Kidney (tissue), 14 donors: Measurements from ENCODE around the gene PSMD3. TPM values are rescaled to one million over a fixed set of nuclear protein-coding genes. Genes with fewer than 3 reads are reported as not detected.

Experiments
- DNase-seq, 5 donors: peaks; one replicate each; pipeline ENCODE4 v3.0.0-alpha.2; 2013 to 2020
- FAIRE-seq: peaks from 2 replicates; lab custom pipeline; 2012; peaks lifted over from hg19 to GRCh38; lab: Jason Lieb, UNC
- H3K27ac ChIP-seq, 2 donors: one replicate each; pipeline ENCODE4 v1.7.0; 2013; ENCODE audit warnings: low read depth in 2 of 2, low read length in 2 of 2, inconsistent platforms in 1 of 2
- H3K27me3 ChIP-seq: one replicate; pipeline ENCODE4 v1.7.1; 2013; ENCODE audit warnings: low read length, inconsistent platforms; ENCODE audit not compliant: control insufficient read depth, insufficient read depth
- H3K36me3 ChIP-seq, 3 donors: one replicate each; pipeline versions ENCODE4 v1.7.0 to v1.7.1; 2013; ENCODE audit warnings: low read length in 3 of 3, control low read depth in 1 of 3, inconsistent platforms in 1 of 3; ENCODE audit not compliant: insufficient read depth in 3 of 3, control insufficient read depth in 2 of 3
- H3K4me1 ChIP-seq, 3 donors: one replicate each; pipeline versions ENCODE4 v1.7.0 to v1.7.1; 2013; ENCODE audit warnings: low read length in 3 of 3, inconsistent platforms in 1 of 3, low read depth in 1 of 3; ENCODE audit not compliant: control insufficient read depth in 2 of 3, insufficient read depth in 2 of 3
- H3K4me3 ChIP-seq, 3 donors: one replicate each; pipeline versions ENCODE4 v1.7.0 to v1.8.1; 2013; ENCODE audit warnings: low read length in 3 of 3, control low read depth in 1 of 3, inconsistent platforms in 1 of 3
- H3K9ac ChIP-seq, 3 donors: one replicate each; pipeline versions ENCODE4 v1.7.0 to v1.7.1; 2013; ENCODE audit warnings: low read length in 3 of 3, control low read depth in 1 of 3, inconsistent platforms in 1 of 3
- H3K9me3 ChIP-seq, 3 donors: one replicate each; pipeline versions ENCODE4 v1.7.0 to v1.7.1; 2013; ENCODE audit warnings: low read length in 3 of 3, control low read depth in 1 of 3, inconsistent platforms in 1 of 3; ENCODE audit not compliant: control insufficient read depth in 2 of 3, insufficient read depth in 1 of 3
- intact Hi-C: fragments of 100-400 bp; cut with DNase I; formaldehyde crosslinking; loops from one replicate; pipeline ENCODE4 v1.11.1; 2022
- polyA plus RNA-seq: library from polyadenylated mRNA; stranded (reverse); fragments of 350-450 nt; fragmentation: Illumina TruSeq; extraction: RNeasy Lipid Tissue Mini Kit (QIAGEN cat#74804); gene quantifications from one replicate; pipeline ENCODE4 v1.2.3, GENCODE V29; 2014; ENCODE audit warnings: low read depth, low replicate concordance; ENCODE audit not compliant: insufficient read depth
- total RNA-seq: library from RNA; stranded (reverse); fragmentation: NEBNext Ultra II Directional; extraction: Animal tissue kit (Norgen Biotek cat#: 25700); gene quantifications from one replicate; pipeline ENCODE4 v1.2.1, GENCODE V29; 2021
- TF ChIP-seq, protein P1 (sequence below): IDR thresholded peaks from 3 replicates; pipeline ENCODE4 v1.5.1; 2012; ENCODE audit warnings: mild to moderate bottlenecking, moderate library complexity, borderline replicate concordance; ENCODE audit not compliant: insufficient read depth; ENCODE audit errors: extremely low read depth
- donor health status: control.
- donor health status: control.
- donor health status: control.
- donor health status: control.
- donor health status: control.
- donor health status: DM: yes; HTN: yes; CAD: no.
- donor health status: Normal renal cell carcinoma (clear cell type).

PSMD3 gene
- total and polyA plus RNA-seq, 2 donors from 2014 or later, result 63.6 to 66.4 TPM

DNA sequence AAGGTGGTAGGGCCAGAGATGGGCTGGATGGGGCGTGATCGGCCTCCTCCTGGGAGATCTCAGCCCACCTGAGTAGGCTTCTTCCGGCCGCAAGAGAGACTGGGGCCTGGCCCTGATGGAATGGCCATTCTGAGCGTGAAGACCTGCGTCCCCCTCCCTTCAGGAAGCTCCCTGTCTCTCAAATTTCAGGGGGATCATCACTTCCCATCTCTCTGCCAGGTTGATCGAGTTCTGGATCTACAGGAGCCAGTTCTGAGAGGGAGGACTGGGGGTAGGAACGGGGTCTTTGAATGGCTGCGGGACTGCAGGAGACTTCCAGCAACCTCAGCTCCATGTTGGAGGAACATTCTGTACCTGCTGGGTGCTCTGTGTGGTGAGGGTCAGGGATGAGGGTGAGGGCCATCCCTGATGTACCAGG is 27.1 kb upstream of the PSMD3 start:
- H3K4me1 ChIP-seq, result peaks cover 0 to 6% (median 4%) of the 10 kb centered on the region in 3 donors
- peak overlapping the region in 1 of 2 donors; percentile 52 for H3K27ac ChIP-seq
- no peak for DNase-seq
- no peaks in the 10 kb centered on the region for H3K36me3 ChIP-seq
- TF ChIP-seq, protein P1, sequence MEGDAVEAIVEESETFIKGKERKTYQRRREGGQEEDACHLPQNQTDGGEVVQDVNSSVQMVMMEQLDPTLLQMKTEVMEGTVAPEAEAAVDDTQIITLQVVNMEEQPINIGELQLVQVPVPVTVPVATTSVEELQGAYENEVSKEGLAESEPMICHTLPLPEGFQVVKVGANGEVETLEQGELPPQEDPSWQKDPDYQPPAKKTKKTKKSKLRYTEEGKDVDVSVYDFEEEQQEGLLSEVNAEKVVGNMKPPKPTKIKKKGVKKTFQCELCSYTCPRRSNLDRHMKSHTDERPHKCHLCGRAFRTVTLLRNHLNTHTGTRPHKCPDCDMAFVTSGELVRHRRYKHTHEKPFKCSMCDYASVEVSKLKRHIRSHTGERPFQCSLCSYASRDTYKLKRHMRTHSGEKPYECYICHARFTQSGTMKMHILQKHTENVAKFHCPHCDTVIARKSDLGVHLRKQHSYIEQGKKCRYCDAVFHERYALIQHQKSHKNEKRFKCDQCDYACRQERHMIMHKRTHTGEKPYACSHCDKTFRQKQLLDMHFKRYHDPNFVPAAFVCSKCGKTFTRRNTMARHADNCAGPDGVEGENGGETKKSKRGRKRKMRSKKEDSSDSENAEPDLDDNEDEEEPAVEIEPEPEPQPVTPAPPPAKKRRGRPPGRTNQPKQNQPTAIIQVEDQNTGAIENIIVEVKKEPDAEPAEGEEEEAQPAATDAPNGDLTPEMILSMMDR, result no peak
- FAIRE-seq, result no peak
- no peaks in the 10 kb centered on the region for H3K9me3 ChIP-seq
- peak overlapping the region; percentile 51 to 66 (median 61) for H3K4me3 ChIP-seq
- no peaks in the 10 kb centered on the region for H3K27me3 ChIP-seq
- intact Hi-C loops, result no loop called here
- H3K9ac ChIP-seq, result peak overlapping the region in 2 of 3 donors; percentile 33 to 53

DNA sequence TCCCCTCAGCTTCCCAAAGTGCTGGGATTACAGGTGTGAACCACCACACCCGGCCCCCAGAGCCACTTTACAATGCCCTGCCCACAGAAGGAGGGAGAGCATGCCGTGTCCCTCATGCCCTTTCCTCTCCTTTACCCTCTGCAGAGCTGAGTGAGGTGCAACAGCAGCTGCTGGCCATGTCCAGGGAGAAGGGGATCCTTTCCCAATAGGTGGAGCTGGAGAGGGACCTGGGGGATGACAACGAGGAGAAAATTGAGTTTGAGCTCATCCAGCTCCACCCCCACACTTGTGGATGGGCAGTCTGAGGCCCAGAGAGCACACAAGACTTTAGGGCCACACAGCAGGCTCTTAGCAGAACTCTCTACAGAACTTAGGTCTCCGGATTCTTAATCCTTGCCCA is 25.7 kb upstream of the PSMD3 start:
- Histone ChIP-seq H3K27ac (no peak overlapping the region), H3K9me3 (no peaks in the 10 kb centered on the region), H3K27me3 (no peaks in the 10 kb centered on the region), H3K4me3 (no peak overlapping the region), H3K4me1 (peaks cover 0 to 6% (median 4%) of the 10 kb centered on the region in 3 donors), H3K36me3 (no peaks in the 10 kb centered on the region), H3K9ac (no peak overlapping the region)
- no peak for DNase-seq
- intact Hi-C loops, result no loop called here
- TF ChIP-seq, protein P1, result no peak
- no peak for FAIRE-seq

DNA sequence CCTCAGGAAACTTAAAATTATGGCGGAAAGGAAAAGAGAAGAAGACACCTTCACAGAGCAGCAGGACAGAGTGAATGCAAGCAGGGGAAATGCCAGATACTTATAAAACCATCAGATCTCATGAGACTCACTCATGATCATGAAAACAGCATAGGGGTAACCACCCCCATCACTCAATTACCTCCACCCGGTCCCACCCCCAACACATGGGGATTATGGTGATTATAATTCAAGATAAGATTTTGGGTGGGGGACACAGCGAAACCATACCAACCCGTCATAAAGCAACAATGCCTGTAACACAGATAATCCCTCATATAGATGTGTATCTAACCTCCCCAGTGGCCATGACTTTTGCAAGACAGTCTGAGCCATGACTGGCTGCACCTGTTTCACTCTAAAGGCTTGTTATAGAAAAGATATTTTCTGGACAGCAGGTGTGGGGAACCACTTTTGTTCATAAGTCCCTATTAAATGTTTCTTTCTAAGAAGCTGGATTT is 24.8 kb upstream of the PSMD3 start:
- intact Hi-C loops, result no loop called here
- DNase-seq, result no peak

More for the DNA sequence above, 24.8 kb upstream of the PSMD3 start:
- Histone ChIP-seq H3K4me3 (no peak overlapping the region), H3K36me3 (no peaks in the 10 kb centered on the region), H3K27me3 (no peaks in the 10 kb centered on the region), H3K9me3 (no peaks in the 10 kb centered on the region), H3K4me1 (peaks cover 0 to 6% (median 4%) of the 10 kb centered on the region in 3 donors), H3K9ac (no peak overlapping the region), H3K27ac (no peak overlapping the region)
- FAIRE-seq, result no peak
- TF ChIP-seq, protein P1, result no peak
